ENCODE data around the gene ABHD10.
A peak's percentile ranks its signal among the peaks of the same experiment; 100 is the strongest.

The ABHD10 gene

GRCh38 chr3:111978583-111979433 lies at the start of gene ABHD10:
ABHD10 (plus strand) TSS chr3:111979026; CDS start chr3:111979062, 36 bp downstream.
- peaks cover 31% of the 10 kb centered on the region for H3K79me2 ChIP-seq (ENCODE audit: low read length)
- DNase-seq = peak; percentile 98
- H3K27ac ChIP-seq (ENCODE audit: low read length) = peak within 1 kb of the TSS; percentile 83
- H3K4me2 ChIP-seq (ENCODE audit: low read depth, low read length) = peak within 1 kb of the TSS; percentile 67
- no peaks in the 10 kb centered on the region for H4K20me1 ChIP-seq (ENCODE audit: insufficient read depth, low read length)
- no peaks in the 10 kb centered on the region for H3K36me3 ChIP-seq (replicated peaks; ENCODE audit: insufficient read depth, low read length)
- no peaks in the 10 kb centered on the region for H3K9me2 ChIP-seq (replicated peaks; ENCODE audit: insufficient read depth, low read length)
- H2AFZ ChIP-seq (ENCODE audit: low read length) = peak within 1 kb of the TSS; percentile 96
- H3K27me3 ChIP-seq (replicated peaks; ENCODE audit: insufficient read depth, low read length) = no peaks in the 10 kb centered on the region
- peak within 1 kb of the TSS; percentile 98 for H3K4me3 ChIP-seq (ENCODE audit: low read length)
- peaks cover 10% of the 10 kb centered on the region; the same call in 1 of the 2 replicates for H3F3A ChIP-seq (ENCODE audit: insufficient read depth, low read length)
- peaks cover 6% of the 10 kb centered on the region; the same call in 1 of the 2 replicates for H3K4me1 ChIP-seq (ENCODE audit: low read length)
- H3K9me3 ChIP-seq (replicated peaks; ENCODE audit: insufficient read depth, low read length) = no peaks in the 10 kb centered on the region
- no peak for TF ChIP-seq EZH2 (optimal IDR thresholded peaks at IDR 0.05; ENCODE audit: low read depth, low read length)
- TF ChIP-seq CTCF (IDR thresholded peaks at IDR 0.05; ENCODE audit: low read length) = no peak
- no peak for TF ChIP-seq EZH2phosphoT487 (IDR thresholded peaks at IDR 0.05; ENCODE audit: low read length)
- peak within 1 kb of the TSS; percentile 89 for H3K9ac ChIP-seq (ENCODE audit: low read length)

- Histone ChIP-seq H3K9me3 (replicated peaks; ENCODE audit: insufficient read depth, low read length) (no peaks in the 10 kb centered on the region), H3K9ac (ENCODE audit: low read length) (no peak overlapping the region), H2AFZ (ENCODE audit: low read length) (no peak overlapping the region), H3F3A (ENCODE audit: insufficient read depth, low read length) (no peaks in the 10 kb centered on the region), H3K4me2 (ENCODE audit: low read depth, low read length) (no peak overlapping the region), H3K36me3 (replicated peaks; ENCODE audit: insufficient read depth, low read length) (no peaks in the 10 kb centered on the region), H3K4me1 (ENCODE audit: low read length) (no peaks in the 10 kb centered on the region), H3K79me2 (ENCODE audit: low read length) (no peaks in the 10 kb centered on the region), H3K27me3 (replicated peaks; ENCODE audit: insufficient read depth, low read length) (no peaks in the 10 kb centered on the region), H3K4me3 (ENCODE audit: low read length) (no peak overlapping the region), H3K27ac (ENCODE audit: low read length) (no peak overlapping the region), H3K9me2 (replicated peaks; ENCODE audit: insufficient read depth, low read length) (no peaks in the 10 kb centered on the region), H4K20me1 (ENCODE audit: insufficient read depth, low read length) (no peaks in the 10 kb centered on the region)
- TF ChIP-seq EZH2 (optimal IDR thresholded peaks at IDR 0.05; ENCODE audit: low read depth, low read length) (no peak), EZH2phosphoT487 (IDR thresholded peaks at IDR 0.05; ENCODE audit: low read length) (no peak), CTCF (IDR thresholded peaks at IDR 0.05; ENCODE audit: low read length) (no peak)
- no peak for DNase-seq
Observed at GRCh38 chr3:111929484-111929883, 49.3 kb upstream of the ABHD10 start.

GRCh38 chr3:111932946-111933345 lies 45.9 kb upstream of the ABHD10 start:
- H3K27me3 ChIP-seq (replicated peaks; ENCODE audit: insufficient read depth, low read length) = no peaks in the 10 kb centered on the region
- H2AFZ ChIP-seq (ENCODE audit: low read length) = no peak overlapping the region
- no peaks in the 10 kb centered on the region for H3K36me3 ChIP-seq (replicated peaks; ENCODE audit: insufficient read depth, low read length)
- H3K9me3 ChIP-seq (replicated peaks; ENCODE audit: insufficient read depth, low read length) = no peaks in the 10 kb centered on the region
- no peak for DNase-seq
- no peak overlapping the region for H3K4me2 ChIP-seq (ENCODE audit: low read depth, low read length)
- H3K9me2 ChIP-seq (replicated peaks; ENCODE audit: insufficient read depth, low read length) = no peaks in the 10 kb centered on the region
- H3K9ac ChIP-seq (ENCODE audit: low read length) = no peak overlapping the region
- no peaks in the 10 kb centered on the region for H4K20me1 ChIP-seq (ENCODE audit: insufficient read depth, low read length)
- no peak overlapping the region for H3K4me3 ChIP-seq (ENCODE audit: low read length)
- no peaks in the 10 kb centered on the region for H3K4me1 ChIP-seq (ENCODE audit: low read length)
- H3K79me2 ChIP-seq (ENCODE audit: low read length) = no peaks in the 10 kb centered on the region
- no peaks in the 10 kb centered on the region for H3F3A ChIP-seq (ENCODE audit: insufficient read depth, low read length)
- TF ChIP-seq CTCF (IDR thresholded peaks at IDR 0.05; ENCODE audit: low read length) = no peak
- TF ChIP-seq EZH2phosphoT487 (IDR thresholded peaks at IDR 0.05; ENCODE audit: low read length) = no peak
- no peak for TF ChIP-seq EZH2 (optimal IDR thresholded peaks at IDR 0.05; ENCODE audit: low read depth, low read length)
- H3K27ac ChIP-seq (ENCODE audit: low read length) = no peak overlapping the region
